OCI-LY3 (cell line): Measurements from ENCODE around the gene MAT1A.
"Not testable (repeated sequence)": the region's sequence is repeated elsewhere in the genome, so short reads cannot be mapped to it uniquely, and the experiment has no call there.

Source experiments
- H2AFZ ChIP-seq: fragments of 200-600, 300-600 bp; shearing (Covaris generic); 2 replicates; pipeline ENCODE4 v1.6.0; 2014; ENCODE audit warnings: antibody characterized with exemption, low read depth, low read length
- H3K27ac ChIP-seq: fragments of 200-600, 300-600 bp; sonication (generic); 2 replicates; pipeline ENCODE4 v1.5.1; 2014; ENCODE audit warnings: mild to moderate bottlenecking, low read length, moderate library complexity, mixed read lengths
- H3K27me3 ChIP-seq: fragments of 200-600, 300-600 bp; sonication (generic); 2 replicates; pipeline ENCODE4 v1.6.1; 2014; ENCODE audit warnings: low read depth, low read length, mixed read lengths
- H3K36me3 ChIP-seq: fragments of 200-600, 300-600 bp; sonication (generic); replicated peaks from 2 replicates; pipeline ENCODE3; 2014; ENCODE audit warnings: low read depth, low read length, mixed read lengths
- H3K4me1 ChIP-seq: fragments of 300-600, 200-600 bp; sonication (generic); 2 replicates; pipeline ENCODE4 v1.6.1; 2014; ENCODE audit warnings: low read length, mixed read lengths
- H3K4me2 ChIP-seq: fragments of 200-600, 300-600 bp; sonication (generic); 2 replicates; pipeline ENCODE4 v1.6.1; 2014; ENCODE audit warnings: low read length, mixed read lengths
- H3K4me3 ChIP-seq: fragments of 300-600, 200-600 bp; sonication (generic); 2 replicates; pipeline ENCODE4 v1.5.1; 2014; ENCODE audit warnings: antibody characterized with exemption, mild to moderate bottlenecking, low read length, moderate library complexity
- H3K79me2 ChIP-seq: fragments of 300-600, 200-600 bp; shearing (Covaris generic); 2 replicates; pipeline ENCODE4 v1.6.1; 2014; ENCODE audit warnings: mild to moderate bottlenecking, low read length, mixed read lengths
- H3K9ac ChIP-seq: fragments of 300-600, 200-600 bp; shearing (Covaris generic); 2 replicates; pipeline ENCODE4 v1.6.0; 2014; ENCODE audit warnings: mild to moderate bottlenecking, low read length, moderate library complexity
- H3K9me3 ChIP-seq: fragments of 200-600, 300-600 bp; shearing (Covaris generic); 2 replicates; pipeline ENCODE4 v1.6.1; 2014; ENCODE audit warnings: low read length, mixed read lengths; ENCODE audit not compliant: insufficient read depth
- H4K20me1 ChIP-seq: fragments of 200-600, 300-600 bp; sonication (generic); 2 replicates; pipeline ENCODE4 v1.6.1; 2016; ENCODE audit warnings: low read length, mixed read lengths; ENCODE audit not compliant: insufficient read depth
- EZH2phosphoT487 ChIP-seq: fragments of 200-600 bp; shearing (Covaris generic); IDR thresholded peaks from 2 replicates; pipeline ENCODE4 v1.6.1; 2018; ENCODE audit warnings: antibody characterized with exemption, mixed run types, low read depth
- TF ChIP-seq, protein P1 (sequence below): fragments of 200-600, 300-600 bp; sonication (generic); IDR thresholded peaks from 2 replicates; pipeline ENCODE4 v1.5.1; 2014; ENCODE audit warnings: antibody characterized with exemption, low read length, low read depth

Gene MAT1A

DNA sequence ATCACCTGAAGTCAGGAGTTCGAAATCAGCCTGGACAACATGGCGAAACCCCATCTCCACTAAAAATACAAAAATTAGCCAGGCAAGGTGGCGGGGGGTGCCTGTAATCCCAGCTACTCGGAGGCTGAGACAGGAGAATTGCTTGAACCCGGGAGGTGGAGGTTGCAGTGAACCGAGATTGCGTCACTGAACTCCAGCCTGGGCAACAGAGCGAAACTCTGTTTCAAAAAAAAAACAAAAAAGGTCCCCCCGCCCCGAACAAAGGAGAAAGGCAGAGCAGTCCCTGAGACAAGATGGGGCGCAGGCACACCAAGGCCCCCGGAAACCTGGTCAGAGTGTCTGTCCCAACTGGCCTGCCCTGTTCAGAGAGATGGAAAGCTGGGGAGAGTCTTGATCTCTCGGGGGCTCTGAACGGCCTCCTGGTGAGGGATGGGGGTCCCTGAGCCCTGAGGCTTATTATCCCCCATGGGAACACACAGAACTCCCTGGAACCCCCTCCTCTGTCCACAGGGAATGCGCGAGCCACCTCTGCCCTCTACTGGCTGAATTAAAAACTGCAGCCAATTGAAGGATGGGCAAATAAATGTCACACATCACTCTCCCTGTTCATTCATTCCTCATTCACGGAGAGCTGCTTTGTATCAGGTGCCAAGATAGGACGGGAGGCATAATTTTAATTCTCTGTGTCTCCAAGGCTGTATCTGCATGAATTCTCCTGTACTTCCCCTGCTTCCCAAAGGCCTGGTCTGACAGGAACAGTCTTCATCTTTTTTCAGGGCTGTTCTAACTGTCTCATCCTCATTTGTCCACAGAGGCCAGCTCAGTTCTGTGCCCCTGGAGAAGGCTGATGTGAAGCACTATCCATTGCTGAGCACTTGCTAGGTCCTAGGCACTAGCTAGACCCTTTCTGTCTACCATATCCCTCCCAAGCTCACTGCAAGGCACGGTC is 28.9 kb downstream of the MAT1A start:
- no peaks in the 10 kb centered on the region; the same call in 1 of the 2 replicates for H3K27me3 ChIP-seq
- H4K20me1 ChIP-seq, result no peaks in the 10 kb centered on the region
- peak overlapping the region; percentile 40; the same call in 1 of the 2 replicates for H3K4me2 ChIP-seq
- H3K79me2 ChIP-seq, result no peaks in the 10 kb centered on the region
- H2AFZ ChIP-seq, result no peak overlapping the region
- H3K36me3 ChIP-seq, result no peaks in the 10 kb centered on the region
- TF ChIP-seq, protein P1, sequence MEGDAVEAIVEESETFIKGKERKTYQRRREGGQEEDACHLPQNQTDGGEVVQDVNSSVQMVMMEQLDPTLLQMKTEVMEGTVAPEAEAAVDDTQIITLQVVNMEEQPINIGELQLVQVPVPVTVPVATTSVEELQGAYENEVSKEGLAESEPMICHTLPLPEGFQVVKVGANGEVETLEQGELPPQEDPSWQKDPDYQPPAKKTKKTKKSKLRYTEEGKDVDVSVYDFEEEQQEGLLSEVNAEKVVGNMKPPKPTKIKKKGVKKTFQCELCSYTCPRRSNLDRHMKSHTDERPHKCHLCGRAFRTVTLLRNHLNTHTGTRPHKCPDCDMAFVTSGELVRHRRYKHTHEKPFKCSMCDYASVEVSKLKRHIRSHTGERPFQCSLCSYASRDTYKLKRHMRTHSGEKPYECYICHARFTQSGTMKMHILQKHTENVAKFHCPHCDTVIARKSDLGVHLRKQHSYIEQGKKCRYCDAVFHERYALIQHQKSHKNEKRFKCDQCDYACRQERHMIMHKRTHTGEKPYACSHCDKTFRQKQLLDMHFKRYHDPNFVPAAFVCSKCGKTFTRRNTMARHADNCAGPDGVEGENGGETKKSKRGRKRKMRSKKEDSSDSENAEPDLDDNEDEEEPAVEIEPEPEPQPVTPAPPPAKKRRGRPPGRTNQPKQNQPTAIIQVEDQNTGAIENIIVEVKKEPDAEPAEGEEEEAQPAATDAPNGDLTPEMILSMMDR, result peak; percentile 72
- no peak for TF ChIP-seq EZH2phosphoT487
- H3K27ac ChIP-seq, result no peak overlapping the region
- peak overlapping the region; percentile 46 for H3K4me3 ChIP-seq
- no peaks in the 10 kb centered on the region for H3K4me1 ChIP-seq
- no peak overlapping the region for H3K9ac ChIP-seq
- no peaks in the 10 kb centered on the region for H3K9me3 ChIP-seq

DNA sequence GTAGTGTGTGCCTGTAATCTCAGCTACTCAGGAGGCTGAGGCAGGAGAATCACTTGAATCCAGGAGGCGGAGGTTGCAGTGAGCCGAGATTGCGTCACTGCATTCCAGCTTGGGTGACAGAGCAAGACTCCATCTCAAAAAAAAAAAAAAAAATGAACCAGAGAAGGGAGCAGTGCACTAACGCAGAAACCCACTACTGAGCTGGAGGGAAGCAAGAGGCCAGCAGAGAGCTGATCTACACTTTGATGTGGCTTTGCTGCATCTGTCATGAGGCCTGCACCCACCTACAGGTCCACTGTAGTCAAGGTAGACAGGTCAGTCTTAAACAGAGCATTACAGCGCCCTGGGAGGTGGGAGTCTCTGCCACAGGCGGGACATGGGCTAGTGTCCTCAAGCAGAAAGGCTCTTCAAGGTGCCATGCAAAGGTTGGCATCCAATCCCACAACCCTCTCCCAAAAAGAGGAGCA is 30.0 kb downstream of the MAT1A start:
- H3K4me2 ChIP-seq, result no peak overlapping the region

DNA sequence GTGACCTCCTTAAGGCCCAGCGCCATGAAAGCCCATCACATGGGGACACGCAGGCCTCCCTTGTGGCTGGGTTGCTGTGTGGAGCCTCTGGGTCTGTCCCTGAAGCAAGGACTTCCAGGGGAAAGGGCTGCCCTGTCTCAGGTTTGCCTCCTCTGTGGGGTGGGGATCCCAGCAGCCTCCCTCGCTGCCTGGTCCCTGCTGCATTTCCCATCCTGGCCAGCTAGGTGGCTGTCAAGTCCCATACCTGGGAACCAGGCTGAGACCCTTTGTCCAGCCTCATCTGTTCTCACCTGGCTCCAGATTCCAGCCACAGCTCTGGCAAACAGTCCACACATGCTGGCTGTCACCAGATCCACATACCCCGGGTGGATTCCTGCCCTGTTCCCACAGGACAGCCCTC is 32.7 kb downstream of the MAT1A start:
- not testable (repeated sequence) for H3K4me1 ChIP-seq, H3K79me2 ChIP-seq, H3K27me3 ChIP-seq, H3K9me3 ChIP-seq, H3K27ac ChIP-seq, H3K9ac ChIP-seq, H2AFZ ChIP-seq, H3K4me3 ChIP-seq, H3K4me2 ChIP-seq, H3K36me3 ChIP-seq, H4K20me1 ChIP-seq
- TF ChIP-seq, protein P1, result peak; percentile 22

More for the DNA sequence above, 30.0 kb downstream of the MAT1A start:
- H3K9ac ChIP-seq, result no peak overlapping the region
- no peak overlapping the region for H2AFZ ChIP-seq
- no peaks in the 10 kb centered on the region for H3K36me3 ChIP-seq
- H3K4me1 ChIP-seq, result no peaks in the 10 kb centered on the region
- no peaks in the 10 kb centered on the region for H3K9me3 ChIP-seq
- no peaks in the 10 kb centered on the region for H4K20me1 ChIP-seq
- no peaks in the 10 kb centered on the region for H3K79me2 ChIP-seq
- H3K27me3 ChIP-seq, result no peaks in the 10 kb centered on the region; the same call in 1 of the 2 replicates
- TF ChIP-seq, protein P1, result no peak
- TF ChIP-seq EZH2phosphoT487, result no peak
- H3K4me3 ChIP-seq, result no peak overlapping the region
- H3K27ac ChIP-seq, result no peak overlapping the region

DNA sequence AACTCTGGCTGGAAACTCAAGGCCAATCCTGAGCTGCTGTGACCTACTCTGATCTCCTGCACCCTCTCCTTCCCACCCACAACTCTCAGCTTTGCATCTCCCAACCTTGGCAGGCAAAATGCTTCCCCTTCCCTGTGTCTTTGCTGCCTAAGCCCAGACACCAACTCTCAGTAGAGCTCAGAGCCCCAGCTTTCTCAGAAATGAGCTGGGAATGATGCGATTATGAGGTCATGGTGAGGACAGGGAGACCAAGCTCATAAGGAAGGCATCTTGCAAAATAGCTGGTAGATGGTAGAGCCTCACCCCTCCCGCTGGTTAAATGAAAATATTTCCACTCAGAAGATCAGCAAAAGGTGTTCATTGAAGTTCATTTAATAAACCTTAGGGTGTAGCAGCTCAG is 34.7 kb downstream of the MAT1A start:
- not testable (repeated sequence) for H3K9ac ChIP-seq, H3K4me2 ChIP-seq, H2AFZ ChIP-seq, H3K27me3 ChIP-seq, H3K4me1 ChIP-seq, H3K9me3 ChIP-seq, H3K36me3 ChIP-seq, H4K20me1 ChIP-seq, H3K4me3 ChIP-seq, H3K27ac ChIP-seq, H3K79me2 ChIP-seq

DNA sequence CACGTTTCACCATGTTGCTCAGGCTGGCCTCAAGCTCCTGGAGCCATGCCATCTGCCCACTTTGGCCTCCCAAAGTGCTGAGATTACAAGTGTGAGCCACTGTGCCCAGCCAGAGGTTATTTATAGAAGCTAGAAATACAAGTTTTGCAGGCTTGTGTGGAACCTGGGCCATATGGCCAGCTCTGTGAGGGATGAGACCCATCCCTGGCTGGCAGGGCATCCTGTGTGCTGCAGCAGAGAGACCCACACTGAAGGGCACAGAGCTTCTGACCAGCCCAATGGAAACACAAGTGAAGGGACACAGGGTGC is 35.5 kb downstream of the MAT1A start:
- not testable (repeated sequence) for H3K4me2 ChIP-seq, H3K9me3 ChIP-seq, H3K79me2 ChIP-seq, H3K9ac ChIP-seq, H3K36me3 ChIP-seq, H3K27ac ChIP-seq, H3K4me3 ChIP-seq, H3K27me3 ChIP-seq, H3K4me1 ChIP-seq, H2AFZ ChIP-seq, H4K20me1 ChIP-seq
